ENCODE data around the gene ARHGEF19. TPM values are rescaled to one million over a fixed set of nuclear protein-coding genes. Genes with fewer than 3 reads are reported as not detected.
A peak's percentile ranks its signal among the peaks of the same experiment; 100 is the strongest.

ARHGEF19 gene
- total and polyA plus RNA-seq, 11 donors, result 0.97 to 3.8 (median 2.3) TPM

DNA sequence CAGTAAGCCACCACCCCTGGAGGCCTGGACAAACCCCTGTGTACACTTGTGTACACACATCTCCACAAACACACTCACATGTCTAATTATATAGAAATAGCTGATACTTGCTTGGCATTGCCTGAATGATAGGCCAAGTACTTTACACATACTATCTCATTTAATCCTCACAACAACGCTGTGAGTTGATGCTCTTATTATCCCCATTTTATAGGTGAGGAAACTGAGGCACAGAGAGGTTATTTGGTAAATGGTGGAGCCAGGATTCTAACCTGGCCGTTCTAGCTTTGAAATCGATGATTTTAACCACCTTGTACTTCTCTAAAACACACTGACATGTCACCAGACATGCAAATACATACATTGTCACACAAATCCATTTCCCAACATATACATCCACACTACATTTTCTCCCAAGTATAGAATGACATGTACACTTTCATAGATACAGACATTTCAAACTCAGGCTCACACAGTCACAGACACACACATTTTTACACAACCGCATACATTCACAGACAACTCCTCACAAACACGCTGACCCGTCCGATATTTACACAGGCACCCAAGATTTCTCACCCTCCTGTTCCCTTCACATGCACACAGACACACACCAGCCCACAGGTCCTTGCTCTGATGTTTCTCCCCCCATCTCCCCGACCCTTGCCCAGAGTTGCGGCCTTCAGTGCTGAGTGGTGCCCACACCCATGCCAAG, 3.2 kb downstream of the ARHGEF19 start:
- H3K27ac ChIP-seq, result no peak overlapping the region
- H3K27me3 ChIP-seq, result no peaks in the 10 kb centered on the region
- intact Hi-C loops (cut with DNase I), result loop anchor here in 8 of 10 donors (5.0 to 10.0 kb wide), 6 partner anchors 33 to 158 kb away; partner anchors contain the start of genes SZRD1 (in 3 of the 8) and FBXO42 (in 2 of the 8)
- H3K9me3 ChIP-seq, result no peaks in the 10 kb centered on the region
- ATAC-seq (no peak), DNase-seq (no peak)
- H3K4me3 ChIP-seq, result no peak overlapping the region
- 83 to 92% (median 84%) methylated on average over 8 to 9 of the region's 9 CpGs for WGBS, 4 donors
- peaks cover 0 to 23% (median 13%) of the 10 kb centered on the region in 12 donors for H3K4me1 ChIP-seq
- TF ChIP-seq POLR2A (IDR thresholded peaks at IDR 0.05), result no peak
- TF ChIP-seq, protein P1, sequence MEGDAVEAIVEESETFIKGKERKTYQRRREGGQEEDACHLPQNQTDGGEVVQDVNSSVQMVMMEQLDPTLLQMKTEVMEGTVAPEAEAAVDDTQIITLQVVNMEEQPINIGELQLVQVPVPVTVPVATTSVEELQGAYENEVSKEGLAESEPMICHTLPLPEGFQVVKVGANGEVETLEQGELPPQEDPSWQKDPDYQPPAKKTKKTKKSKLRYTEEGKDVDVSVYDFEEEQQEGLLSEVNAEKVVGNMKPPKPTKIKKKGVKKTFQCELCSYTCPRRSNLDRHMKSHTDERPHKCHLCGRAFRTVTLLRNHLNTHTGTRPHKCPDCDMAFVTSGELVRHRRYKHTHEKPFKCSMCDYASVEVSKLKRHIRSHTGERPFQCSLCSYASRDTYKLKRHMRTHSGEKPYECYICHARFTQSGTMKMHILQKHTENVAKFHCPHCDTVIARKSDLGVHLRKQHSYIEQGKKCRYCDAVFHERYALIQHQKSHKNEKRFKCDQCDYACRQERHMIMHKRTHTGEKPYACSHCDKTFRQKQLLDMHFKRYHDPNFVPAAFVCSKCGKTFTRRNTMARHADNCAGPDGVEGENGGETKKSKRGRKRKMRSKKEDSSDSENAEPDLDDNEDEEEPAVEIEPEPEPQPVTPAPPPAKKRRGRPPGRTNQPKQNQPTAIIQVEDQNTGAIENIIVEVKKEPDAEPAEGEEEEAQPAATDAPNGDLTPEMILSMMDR (IDR thresholded peaks at IDR 0.05), result no peak
- H3K36me3 ChIP-seq, result peaks cover 0 to 3% (median 0%) of the 10 kb centered on the region in 9 donors

DNA sequence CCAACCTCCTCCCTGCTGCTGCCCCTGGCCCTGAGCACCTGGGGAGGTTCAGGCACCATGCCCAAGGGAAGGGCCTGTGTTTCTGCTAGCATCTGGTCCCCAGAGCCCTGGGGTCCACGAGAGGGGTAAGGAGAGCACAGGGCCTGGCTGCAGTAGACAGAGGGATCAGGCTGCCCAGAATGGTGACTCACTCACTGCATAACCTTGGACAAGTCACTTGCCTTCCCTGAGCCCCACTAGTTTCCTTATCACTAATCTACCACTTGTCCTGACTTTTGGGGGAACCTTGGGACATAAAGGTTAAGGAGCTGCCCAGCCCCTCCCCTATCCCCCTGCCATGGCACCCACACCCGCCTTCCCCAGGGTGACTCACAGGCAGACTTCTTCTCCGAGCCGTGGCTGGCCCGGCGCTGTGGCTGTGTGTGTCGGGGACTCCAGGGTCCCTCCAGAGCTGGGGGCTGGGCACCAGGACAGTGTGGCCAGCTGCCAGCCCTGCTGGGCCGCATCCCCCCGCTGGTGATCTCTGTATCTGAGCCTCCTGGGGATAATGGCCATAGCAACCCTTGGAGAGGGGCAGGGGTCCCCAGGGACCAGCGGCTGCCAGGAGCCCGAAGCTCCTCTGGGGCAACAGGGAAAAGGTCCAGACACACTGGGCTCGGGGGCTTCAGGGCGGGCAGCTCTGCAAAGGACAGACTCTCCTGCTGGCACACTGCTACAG, 4.0 kb downstream of the ARHGEF19 start:
- ATAC-seq (no peak), DNase-seq (no peak)
- intact Hi-C loops (cut with DNase I), result loop anchor here in 8 of 10 donors (5.0 to 10.0 kb wide), 6 partner anchors 34 to 159 kb away; partner anchors contain the start of genes SZRD1 (in 3 of the 8) and FBXO42 (in 2 of the 8)
- peaks cover 0 to 23% (median 13%) of the 10 kb centered on the region in 12 donors for H3K4me1 ChIP-seq
- H3K27ac ChIP-seq, result no peak overlapping the region
- peaks cover 0 to 3% (median 0%) of the 10 kb centered on the region in 9 donors for H3K36me3 ChIP-seq
- no peaks in the 10 kb centered on the region for H3K9me3 ChIP-seq
- H3K27me3 ChIP-seq, result no peaks in the 10 kb centered on the region
- 83 to 92% (median 88%) methylated on average over 9 to 13 of the region's 13 CpGs for WGBS, 4 donors
- TF ChIP-seq POLR2A (IDR thresholded peaks at IDR 0.05), result no peak
- TF ChIP-seq, protein P1 (IDR thresholded peaks at IDR 0.05), result no peak
- no peak overlapping the region for H3K4me3 ChIP-seq

DNA sequence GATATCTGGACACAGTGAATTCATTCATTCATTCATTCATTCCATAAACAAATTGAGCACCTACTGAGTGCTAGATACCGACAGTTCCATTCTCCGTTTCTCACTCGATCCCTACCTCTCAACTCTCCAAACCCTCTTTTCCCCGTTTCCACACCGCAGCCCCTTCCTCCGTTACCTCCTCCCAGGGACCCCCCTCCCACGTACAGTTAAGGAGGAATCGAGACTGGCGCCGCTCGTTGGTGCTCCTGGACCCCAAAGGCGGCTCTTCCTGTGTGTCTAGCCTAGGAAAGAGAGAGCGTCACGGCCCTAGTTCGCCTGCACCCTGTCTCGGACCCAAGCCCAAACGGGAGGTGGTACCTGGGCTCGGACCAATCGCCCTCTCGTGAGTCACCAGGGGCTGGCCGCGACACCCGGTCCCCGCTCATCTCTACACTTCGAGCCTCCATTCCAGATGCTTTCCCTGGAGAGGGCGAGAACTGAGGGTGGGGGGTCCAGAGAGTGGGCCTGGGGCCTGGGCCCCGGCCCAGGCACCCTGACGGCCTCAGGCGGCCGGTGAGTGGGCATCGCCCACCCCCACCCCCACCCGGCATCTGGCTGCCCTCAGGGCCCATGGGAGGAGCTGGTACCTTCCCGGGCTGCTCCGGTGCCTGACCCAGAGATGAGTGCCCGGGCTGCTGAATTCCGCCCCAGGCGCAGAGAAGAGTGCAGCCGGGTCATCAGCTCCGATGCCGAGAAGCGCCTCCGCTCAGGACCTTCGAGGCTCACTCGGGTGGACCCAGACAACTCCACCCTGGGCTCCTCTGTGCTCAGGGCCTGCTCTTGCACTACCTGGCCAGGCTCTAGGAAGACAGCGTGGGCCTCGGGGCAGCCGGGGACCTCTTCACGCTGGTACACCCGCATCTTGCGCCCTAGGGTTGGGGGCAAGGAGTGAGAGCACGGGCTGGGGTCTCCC, 4.9 kb downstream of the ARHGEF19 start:
- H3K4me1 ChIP-seq, result peaks cover 0 to 23% (median 13%) of the 10 kb centered on the region in 12 donors
- H3K9me3 ChIP-seq, result no peaks in the 10 kb centered on the region
- H3K27me3 ChIP-seq, result no peaks in the 10 kb centered on the region
- no peak for TF ChIP-seq POLR2A (IDR thresholded peaks at IDR 0.05)
- peak overlapping the region; percentile 64 to 98 (median 93) for H3K27ac ChIP-seq
- ATAC-seq, result peak in 1 of 4 donors; percentile 0
- intact Hi-C loops (cut with DNase I), result loop anchor here in 8 of 10 donors (5.0 to 10.0 kb wide), 6 partner anchors 35 to 160 kb away; partner anchors contain the start of genes SZRD1 (in 3 of the 8) and FBXO42 (in 2 of the 8)
- H3K36me3 ChIP-seq, result peaks cover 0 to 3% (median 0%) of the 10 kb centered on the region in 9 donors
- H3K4me3 ChIP-seq, result peak overlapping the region; percentile 30 to 67 (median 63)
- peak in 1 of 5 donors; percentile 66 for DNase-seq
- 42 to 61% (median 58%) methylated on average over 33 to 51 of the region's 51 CpGs for WGBS, 4 donors

All from heart left ventricle (tissue), 16 donors.